Measurements from ENCODE around the gene TSHZ3. TPM values are rescaled to one million over a fixed set of nuclear protein-coding genes. Genes with fewer than 3 reads are reported as not detected.
A peak's percentile ranks its signal among the peaks of the same experiment; 100 is the strongest.

Gene TSHZ3
- total RNA-seq, 1 donor from 2014 or later: 6.3 TPM

- H3K4me1 ChIP-seq (ENCODE audit: control insufficient read depth in 3 of 3, insufficient read depth in 3 of 3, low read length in 3 of 3): peaks cover 0 to 11% (median 3%) of the 10 kb centered on the region in 3 donors
- H3K9ac ChIP-seq (ENCODE audit: low read depth in 1 of 3, low read length in 3 of 3): no peak overlapping the region
- peaks cover 0 to 4% (median 0%) of the 10 kb centered on the region in 3 donors for H3K27me3 ChIP-seq (ENCODE audit: control insufficient read depth in 3 of 3, insufficient read depth in 3 of 3, low read length in 3 of 3)
- no peaks in the 10 kb centered on the region for H3K9me3 ChIP-seq (ENCODE audit: control insufficient read depth in 3 of 3, low read length in 3 of 3)
- H3K27ac ChIP-seq (ENCODE audit: low read depth, low read length): no peak overlapping the region
- H3K36me3 ChIP-seq (ENCODE audit: control insufficient read depth in 3 of 3, insufficient read depth in 3 of 3, low read length in 3 of 3): no peaks in the 10 kb centered on the region
- no peak overlapping the region for H3K4me3 ChIP-seq (ENCODE audit: low read length in 3 of 3)
Measured at GRCh38 chr19:31338069-31338776, 11.0 kb downstream of the TSHZ3 start.

- no peak overlapping the region for H3K27ac ChIP-seq (ENCODE audit: low read depth, low read length)
- no peaks in the 10 kb centered on the region for H3K36me3 ChIP-seq (ENCODE audit: control insufficient read depth in 3 of 3, insufficient read depth in 3 of 3, low read length in 3 of 3)
Measured at GRCh38 chr19:31337008-31337914, 12.0 kb downstream of the TSHZ3 start.

GRCh38 chr19:31335716-31336115 is 13.5 kb downstream of the TSHZ3 start:
- Histone ChIP-seq H3K4me3 (ENCODE audit: low read length in 3 of 3) (no peak overlapping the region), H3K36me3 (ENCODE audit: control insufficient read depth in 3 of 3, insufficient read depth in 3 of 3, low read length in 3 of 3) (no peaks in the 10 kb centered on the region), H3K9me3 (ENCODE audit: control insufficient read depth in 3 of 3, low read length in 3 of 3) (no peaks in the 10 kb centered on the region), H3K9ac (ENCODE audit: low read depth in 1 of 3, low read length in 3 of 3) (no peak overlapping the region), H3K27me3 (ENCODE audit: control insufficient read depth in 3 of 3, insufficient read depth in 3 of 3, low read length in 3 of 3) (peaks cover 0 to 4% (median 0%) of the 10 kb centered on the region in 3 donors), H3K4me1 (ENCODE audit: control insufficient read depth in 3 of 3, insufficient read depth in 3 of 3, low read length in 3 of 3) (peaks cover 0 to 9% (median 1%) of the 10 kb centered on the region in 3 donors), H3K27ac (ENCODE audit: low read depth, low read length) (no peak overlapping the region)

More at GRCh38 chr19:31337008-31337914, 12.0 kb downstream of the TSHZ3 start:
- H3K9me3 ChIP-seq (ENCODE audit: control insufficient read depth in 3 of 3, low read length in 3 of 3): no peaks in the 10 kb centered on the region
- peaks cover 0 to 11% (median 3%) of the 10 kb centered on the region in 3 donors for H3K4me1 ChIP-seq (ENCODE audit: control insufficient read depth in 3 of 3, insufficient read depth in 3 of 3, low read length in 3 of 3)
- no peak overlapping the region for H3K9ac ChIP-seq (ENCODE audit: low read depth in 1 of 3, low read length in 3 of 3)
- H3K4me3 ChIP-seq (ENCODE audit: low read length in 3 of 3): no peak overlapping the region
- peaks cover 0 to 4% (median 0%) of the 10 kb centered on the region in 3 donors for H3K27me3 ChIP-seq (ENCODE audit: control insufficient read depth in 3 of 3, insufficient read depth in 3 of 3, low read length in 3 of 3)

GRCh38 chr19:31334849-31335624 is 14.2 kb downstream of the TSHZ3 start:
- Histone ChIP-seq H3K9me3 (ENCODE audit: control insufficient read depth in 3 of 3, low read length in 3 of 3) (no peaks in the 10 kb centered on the region), H3K27me3 (ENCODE audit: control insufficient read depth in 3 of 3, insufficient read depth in 3 of 3, low read length in 3 of 3) (peaks cover 0 to 4% (median 0%) of the 10 kb centered on the region in 3 donors), H3K27ac (ENCODE audit: low read depth, low read length) (no peak overlapping the region), H3K36me3 (ENCODE audit: control insufficient read depth in 3 of 3, insufficient read depth in 3 of 3, low read length in 3 of 3) (no peaks in the 10 kb centered on the region), H3K4me3 (ENCODE audit: low read length in 3 of 3) (no peak overlapping the region), H3K4me1 (ENCODE audit: control insufficient read depth in 3 of 3, insufficient read depth in 3 of 3, low read length in 3 of 3) (peaks cover 2 to 10% (median 6%) of the 10 kb centered on the region in 3 donors), H3K9ac (ENCODE audit: low read depth in 1 of 3, low read length in 3 of 3) (no peak overlapping the region)

GRCh38 chr19:31334101-31334848 is 15.0 kb downstream of the TSHZ3 start:
- H3K36me3 ChIP-seq (ENCODE audit: control insufficient read depth in 3 of 3, insufficient read depth in 3 of 3, low read length in 3 of 3): no peaks in the 10 kb centered on the region
- H3K27ac ChIP-seq (ENCODE audit: low read depth, low read length): no peak overlapping the region
- H3K27me3 ChIP-seq (ENCODE audit: control insufficient read depth in 3 of 3, insufficient read depth in 3 of 3, low read length in 3 of 3): peaks cover 0 to 3% (median 0%) of the 10 kb centered on the region in 3 donors
- H3K4me3 ChIP-seq (ENCODE audit: low read length in 3 of 3): no peak overlapping the region
- no peak overlapping the region for H3K9ac ChIP-seq (ENCODE audit: low read depth in 1 of 3, low read length in 3 of 3)
- H3K9me3 ChIP-seq (ENCODE audit: control insufficient read depth in 3 of 3, low read length in 3 of 3): no peaks in the 10 kb centered on the region
- peaks cover 2 to 9% (median 6%) of the 10 kb centered on the region in 3 donors for H3K4me1 ChIP-seq (ENCODE audit: control insufficient read depth in 3 of 3, insufficient read depth in 3 of 3, low read length in 3 of 3)

GRCh38 chr19:31332096-31332495 is 17.1 kb downstream of the TSHZ3 start:
- Histone ChIP-seq H3K27ac (ENCODE audit: low read depth, low read length) (no peak overlapping the region), H3K9ac (ENCODE audit: low read depth in 1 of 3, low read length in 3 of 3) (no peak overlapping the region), H3K4me3 (ENCODE audit: low read length in 3 of 3) (no peak overlapping the region), H3K4me1 (ENCODE audit: control insufficient read depth in 3 of 3, insufficient read depth in 3 of 3, low read length in 3 of 3) (peaks cover 2 to 9% (median 4%) of the 10 kb centered on the region in 3 donors), H3K36me3 (ENCODE audit: control insufficient read depth in 3 of 3, insufficient read depth in 3 of 3, low read length in 3 of 3) (no peaks in the 10 kb centered on the region), H3K27me3 (ENCODE audit: control insufficient read depth in 3 of 3, insufficient read depth in 3 of 3, low read length in 3 of 3) (no peaks in the 10 kb centered on the region), H3K9me3 (ENCODE audit: control insufficient read depth in 3 of 3, low read length in 3 of 3) (no peaks in the 10 kb centered on the region)

- Histone ChIP-seq H3K9ac (ENCODE audit: low read depth in 1 of 3, low read length in 3 of 3) (no peak overlapping the region), H3K4me1 (ENCODE audit: control insufficient read depth in 3 of 3, insufficient read depth in 3 of 3, low read length in 3 of 3) (peaks cover 2 to 9% (median 4%) of the 10 kb centered on the region in 3 donors), H3K36me3 (ENCODE audit: control insufficient read depth in 3 of 3, insufficient read depth in 3 of 3, low read length in 3 of 3) (no peaks in the 10 kb centered on the region), H3K9me3 (ENCODE audit: control insufficient read depth in 3 of 3, low read length in 3 of 3) (no peaks in the 10 kb centered on the region), H3K27me3 (ENCODE audit: control insufficient read depth in 3 of 3, insufficient read depth in 3 of 3, low read length in 3 of 3) (no peaks in the 10 kb centered on the region), H3K27ac (ENCODE audit: low read depth, low read length) (no peak overlapping the region), H3K4me3 (ENCODE audit: low read length in 3 of 3) (no peak overlapping the region)
Measured at GRCh38 chr19:31331536-31331935, 17.7 kb downstream of the TSHZ3 start.

- Histone ChIP-seq H3K4me3 (ENCODE audit: low read length in 3 of 3) (no peak overlapping the region), H3K4me1 (ENCODE audit: control insufficient read depth in 3 of 3, insufficient read depth in 3 of 3, low read length in 3 of 3) (peaks cover 2 to 9% (median 4%) of the 10 kb centered on the region in 3 donors), H3K27ac (ENCODE audit: low read depth, low read length) (peak overlapping the region; percentile 44), H3K9ac (ENCODE audit: low read depth in 1 of 3, low read length in 3 of 3) (no peak overlapping the region), H3K9me3 (ENCODE audit: control insufficient read depth in 3 of 3, low read length in 3 of 3) (no peaks in the 10 kb centered on the region), H3K36me3 (ENCODE audit: control insufficient read depth in 3 of 3, insufficient read depth in 3 of 3, low read length in 3 of 3) (no peaks in the 10 kb centered on the region), H3K27me3 (ENCODE audit: control insufficient read depth in 3 of 3, insufficient read depth in 3 of 3, low read length in 3 of 3) (no peaks in the 10 kb centered on the region)
Measured at GRCh38 chr19:31330761-31331160, 18.5 kb downstream of the TSHZ3 start.

GRCh38 chr19:31330237-31330636 is 19.0 kb downstream of the TSHZ3 start:
- peaks cover 2 to 9% (median 4%) of the 10 kb centered on the region in 3 donors for H3K4me1 ChIP-seq (ENCODE audit: control insufficient read depth in 3 of 3, insufficient read depth in 3 of 3, low read length in 3 of 3)
- peak overlapping the region; percentile 44 for H3K27ac ChIP-seq (ENCODE audit: low read depth, low read length)
- no peak overlapping the region for H3K9ac ChIP-seq (ENCODE audit: low read depth in 1 of 3, low read length in 3 of 3)
- H3K9me3 ChIP-seq (ENCODE audit: control insufficient read depth in 3 of 3, low read length in 3 of 3): no peaks in the 10 kb centered on the region
- H3K36me3 ChIP-seq (ENCODE audit: control insufficient read depth in 3 of 3, insufficient read depth in 3 of 3, low read length in 3 of 3): no peaks in the 10 kb centered on the region
- no peaks in the 10 kb centered on the region for H3K27me3 ChIP-seq (ENCODE audit: control insufficient read depth in 3 of 3, insufficient read depth in 3 of 3, low read length in 3 of 3)
- no peak overlapping the region for H3K4me3 ChIP-seq (ENCODE audit: low read length in 3 of 3)
